GM19035 (cell line): ENCODE data around the gene RHBDD3.

Source experiments
- ATAC-seq: cut with Tn5 transposase; IDR thresholded peaks from one replicate; pipeline ENCODE4 v1.9.1; 2021; ENCODE audit not compliant: unreplicated experiment

RHBDD3 gene

GRCh38 chr22:29267858-29268510 is at the start of gene RHBDD3, which contains the start of gene EWSR1:
RHBDD3 (minus strand) TSS chr22:29267981; CDS start chr22:29265626, 2,355 bp downstream.
EWSR1 (plus strand) TSS chr22:29268268; CDS start chr22:29268337, 69 bp downstream.
- peak; percentile 80 for ATAC-seq

GRCh38 chr22:29316141-29316828 is 48.5 kb upstream of the RHBDD3 start:
- no peak for ATAC-seq

- no peak for ATAC-seq
These were observed 47.7 kb upstream of the RHBDD3 start, which contains the start of gene RASL10A for GRCh38 chr22:29315286-29316140. RASL10A (minus strand) TSS chr22:29315697; CDS start chr22:29315246, 451 bp downstream.

- ATAC-seq, result no peak
These were observed 46.9 kb upstream of the RHBDD3 start for GRCh38 chr22:29314537-29315285.

GRCh38 chr22:29313576-29314466 is 46.0 kb upstream of the RHBDD3 start:
- ATAC-seq, result no peak

GRCh38 chr22:29313126-29313575 is 45.4 kb upstream of the RHBDD3 start:
- ATAC-seq, result no peak

- ATAC-seq, result no peak
These were observed 44.7 kb upstream of the RHBDD3 start for GRCh38 chr22:29312218-29313125.

GRCh38 chr22:29311464-29312217 is 43.9 kb upstream of the RHBDD3 start:
- no peak for ATAC-seq

GRCh38 chr22:29310863-29311339 is 43.1 kb upstream of the RHBDD3 start:
- ATAC-seq, result no peak

GRCh38 chr22:29310065-29310862 is 42.5 kb upstream of the RHBDD3 start:
- no peak for ATAC-seq

GRCh38 chr22:29309332-29310064 is 41.7 kb upstream of the RHBDD3 start:
- no peak for ATAC-seq

GRCh38 chr22:29308791-29309262 is 41.0 kb upstream of the RHBDD3 start:
- ATAC-seq, result no peak

- ATAC-seq, result no peak
These were observed 40.5 kb upstream of the RHBDD3 start for GRCh38 chr22:29308148-29308790.

GRCh38 chr22:29307596-29308147 is 39.9 kb upstream of the RHBDD3 start:
- ATAC-seq, result no peak

- no peak for ATAC-seq
These were observed 39.2 kb upstream of the RHBDD3 start for GRCh38 chr22:29306835-29307595.
